ENCODE data around the gene MYH3.

Gene MYH3

DNA sequence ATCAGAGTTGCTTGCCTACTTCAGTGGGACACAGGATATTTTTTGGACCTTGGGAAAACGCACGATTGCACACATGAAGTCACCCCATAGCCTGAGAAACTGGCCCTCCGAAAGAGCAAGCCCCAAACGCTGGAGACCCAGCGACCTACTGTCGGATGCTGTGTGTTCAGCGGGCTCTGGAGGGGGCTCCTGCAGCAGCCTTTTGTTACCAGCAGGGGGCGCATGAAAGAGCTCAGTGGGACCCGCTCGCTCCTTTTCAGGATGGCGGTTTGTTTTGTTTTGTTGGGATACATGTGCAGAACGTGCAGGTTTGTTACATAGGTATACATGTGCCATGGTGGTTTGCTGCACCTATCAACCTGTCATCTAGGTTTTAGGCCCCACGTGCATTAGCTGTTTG lies 28.4 kb downstream of the MYH3 start:
- Histone ChIP-seq H3K4me3 (ENCODE audit: extremely low read depth, insufficient read depth, low read length, poor library complexity, severe bottlenecking) (no peak overlapping the region), H3K36me3 (ENCODE audit: control insufficient read depth, insufficient read depth, low read length) (no peaks in the 10 kb centered on the region), H3K27ac (ENCODE audit: low read depth, low read length, severe bottlenecking) (no peak overlapping the region), H3K4me1 (ENCODE audit: control insufficient read depth, insufficient read depth, low read length, poor library complexity, severe bottlenecking) (no peaks in the 10 kb centered on the region), H3K9me3 (ENCODE audit: control insufficient read depth, low read length) (no peaks in the 10 kb centered on the region)
- 72 to 77% methylated on average over 10 to 12 of the region's 13 CpGs for WGBS, 2 experiments (ENCODE audit: insufficient coverage in 2 of 2)

DNA sequence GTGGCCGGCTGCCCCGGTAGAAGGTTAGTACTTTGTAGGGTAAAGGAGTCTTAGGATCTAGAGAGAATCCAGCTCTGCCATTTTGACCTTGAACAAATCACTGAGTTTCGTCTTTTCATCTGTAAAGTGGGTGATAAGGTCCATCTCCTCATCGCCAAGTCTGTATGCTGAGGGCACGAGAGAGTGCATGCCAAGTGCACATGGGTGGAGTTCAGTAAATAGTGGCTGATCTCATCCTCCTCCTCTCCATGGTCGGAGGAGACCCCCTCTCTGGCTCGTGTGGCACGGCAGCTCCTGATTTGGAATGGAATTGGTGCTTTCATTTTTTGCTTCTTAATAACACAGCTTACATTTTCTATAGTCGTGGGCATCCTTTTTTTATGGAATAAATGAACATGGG lies 30.7 kb downstream of the MYH3 start:
- Histone ChIP-seq H3K36me3 (ENCODE audit: control insufficient read depth, insufficient read depth, low read length) (no peaks in the 10 kb centered on the region), H3K4me3 (ENCODE audit: extremely low read depth, insufficient read depth, low read length, poor library complexity, severe bottlenecking) (no peak overlapping the region), H3K9me3 (ENCODE audit: control insufficient read depth, low read length) (no peaks in the 10 kb centered on the region), H3K4me1 (ENCODE audit: control insufficient read depth, insufficient read depth, low read length, poor library complexity, severe bottlenecking) (no peaks in the 10 kb centered on the region), H3K27ac (ENCODE audit: low read depth, low read length, severe bottlenecking) (no peak overlapping the region)
- 90 to 96% methylated on average over 4 of the region's 9 CpGs for WGBS, 2 experiments (ENCODE audit: insufficient coverage in 2 of 2)

DNA sequence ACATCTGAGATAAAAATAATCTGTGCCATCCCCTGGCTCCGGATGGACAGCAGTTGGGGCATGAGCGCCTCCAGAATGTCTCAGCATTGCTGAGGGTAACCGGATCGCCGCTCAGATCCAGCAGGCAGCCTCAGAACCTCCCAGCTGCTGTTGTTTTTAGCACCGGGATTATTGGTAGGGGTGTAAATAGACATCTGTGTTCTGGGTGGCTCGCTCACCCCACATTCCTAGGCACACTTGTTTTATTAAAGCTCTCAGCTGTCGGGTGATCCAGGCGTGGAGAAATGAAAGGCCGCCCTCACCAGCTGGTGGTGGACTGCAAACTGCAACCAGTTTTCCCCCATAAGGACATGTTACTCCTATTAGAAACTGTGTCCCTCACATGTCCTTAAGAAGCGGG lies 32.1 kb downstream of the MYH3 start:
- Histone ChIP-seq H3K27ac (ENCODE audit: low read depth, low read length, severe bottlenecking) (no peak overlapping the region), H3K9me3 (ENCODE audit: control insufficient read depth, low read length) (no peaks in the 10 kb centered on the region), H3K4me1 (ENCODE audit: control insufficient read depth, insufficient read depth, low read length, poor library complexity, severe bottlenecking) (no peaks in the 10 kb centered on the region), H3K4me3 (ENCODE audit: extremely low read depth, insufficient read depth, low read length, poor library complexity, severe bottlenecking) (no peak overlapping the region), H3K36me3 (ENCODE audit: control insufficient read depth, insufficient read depth, low read length) (no peaks in the 10 kb centered on the region)
- 89 to 91% methylated on average over 8 to 9 of the region's 11 CpGs for WGBS, 2 experiments (ENCODE audit: insufficient coverage in 2 of 2)

DNA sequence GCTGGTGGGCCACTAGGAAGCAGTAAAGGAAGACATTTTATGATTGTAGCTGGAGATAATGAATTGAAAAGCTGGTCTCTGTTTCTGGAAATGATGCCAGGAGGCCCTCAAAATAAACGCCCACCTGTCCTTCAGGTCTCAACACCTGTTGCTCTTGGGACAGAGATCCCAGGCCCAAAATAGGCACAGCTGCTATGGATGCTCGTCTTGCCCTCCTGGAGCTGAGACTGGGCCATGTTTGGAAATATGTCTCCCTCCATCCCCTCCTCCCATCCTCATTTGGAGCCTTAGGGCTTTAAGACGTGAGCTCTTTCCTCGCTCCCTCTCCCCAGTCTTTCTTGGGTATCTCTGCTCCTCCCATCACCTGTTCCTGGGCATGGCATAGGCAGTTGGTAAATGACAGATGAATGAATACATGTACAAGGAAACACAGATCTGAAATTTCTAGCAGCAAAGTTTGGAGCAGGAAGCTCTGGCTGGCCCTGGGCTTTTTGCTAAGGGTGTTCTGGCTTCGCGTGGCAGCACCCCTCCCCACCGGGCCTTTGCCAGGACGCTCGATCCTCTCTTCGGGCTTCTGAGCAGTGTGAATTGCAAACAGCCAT lies 33.3 kb downstream of the MYH3 start:
- 91 to 97% methylated on average over 8 of the region's 10 CpGs for WGBS, 2 experiments (ENCODE audit: insufficient coverage in 2 of 2)
- H3K36me3 ChIP-seq (ENCODE audit: control insufficient read depth, insufficient read depth, low read length) = no peaks in the 10 kb centered on the region
- H3K4me1 ChIP-seq (ENCODE audit: control insufficient read depth, insufficient read depth, low read length, poor library complexity, severe bottlenecking) = no peaks in the 10 kb centered on the region
- H3K4me3 ChIP-seq (ENCODE audit: extremely low read depth, insufficient read depth, low read length, poor library complexity, severe bottlenecking) = no peak overlapping the region
- no peak overlapping the region for H3K27ac ChIP-seq (ENCODE audit: low read depth, low read length, severe bottlenecking)
- no peaks in the 10 kb centered on the region for H3K9me3 ChIP-seq (ENCODE audit: control insufficient read depth, low read length)

DNA sequence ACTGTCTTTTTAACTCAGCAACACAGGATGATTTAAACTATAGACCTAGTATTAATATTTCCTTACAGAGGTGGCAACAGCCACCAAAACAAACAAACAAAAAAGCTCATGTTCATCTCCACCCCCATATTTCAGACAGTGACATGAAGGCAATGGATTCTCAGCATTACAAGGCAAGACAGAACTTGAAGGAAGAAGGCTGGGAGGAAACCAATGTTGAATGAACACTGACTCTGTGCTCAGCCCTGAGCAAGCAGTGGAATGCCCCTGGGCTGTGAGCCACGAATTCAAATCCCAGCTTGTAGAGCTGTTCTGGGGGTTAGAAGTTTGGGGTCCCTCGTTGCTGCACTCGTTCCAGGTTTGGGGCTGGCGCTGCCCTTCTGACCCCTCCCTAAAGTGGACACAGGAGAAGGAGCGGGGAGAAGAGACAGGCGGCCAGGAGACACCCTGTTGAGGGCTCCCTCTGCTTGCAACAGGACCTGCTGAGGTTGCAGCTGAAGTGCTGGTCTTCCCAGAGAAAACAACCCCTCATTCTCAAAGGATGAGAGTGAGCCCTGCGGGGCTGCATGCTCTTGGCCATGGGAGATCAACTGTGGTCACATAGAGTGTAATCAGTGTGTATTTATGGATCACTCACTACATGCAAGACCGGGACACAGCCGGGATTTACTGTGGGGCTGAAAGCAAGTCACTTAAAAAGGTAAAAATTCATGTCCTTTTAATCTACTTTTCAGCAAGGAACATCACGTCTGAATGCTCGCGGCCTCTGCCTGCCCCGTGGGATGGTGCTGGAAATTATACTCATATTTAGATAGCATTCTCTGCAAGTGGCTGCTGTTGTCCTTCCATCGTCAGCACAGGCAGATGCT lies 34.3 kb downstream of the MYH3 start:
- H3K27ac ChIP-seq (ENCODE audit: low read depth, low read length, severe bottlenecking) = no peak overlapping the region
- H3K9me3 ChIP-seq (ENCODE audit: control insufficient read depth, low read length) = no peaks in the 10 kb centered on the region
- H3K4me3 ChIP-seq (ENCODE audit: extremely low read depth, insufficient read depth, low read length, poor library complexity, severe bottlenecking) = no peak overlapping the region
- 83 to 90% methylated on average over 8 to 10 of the region's 14 CpGs for WGBS, 2 experiments (ENCODE audit: insufficient coverage in 2 of 2)
- H3K36me3 ChIP-seq (ENCODE audit: control insufficient read depth, insufficient read depth, low read length) = no peaks in the 10 kb centered on the region
- no peaks in the 10 kb centered on the region for H3K4me1 ChIP-seq (ENCODE audit: control insufficient read depth, insufficient read depth, low read length, poor library complexity, severe bottlenecking)

DNA sequence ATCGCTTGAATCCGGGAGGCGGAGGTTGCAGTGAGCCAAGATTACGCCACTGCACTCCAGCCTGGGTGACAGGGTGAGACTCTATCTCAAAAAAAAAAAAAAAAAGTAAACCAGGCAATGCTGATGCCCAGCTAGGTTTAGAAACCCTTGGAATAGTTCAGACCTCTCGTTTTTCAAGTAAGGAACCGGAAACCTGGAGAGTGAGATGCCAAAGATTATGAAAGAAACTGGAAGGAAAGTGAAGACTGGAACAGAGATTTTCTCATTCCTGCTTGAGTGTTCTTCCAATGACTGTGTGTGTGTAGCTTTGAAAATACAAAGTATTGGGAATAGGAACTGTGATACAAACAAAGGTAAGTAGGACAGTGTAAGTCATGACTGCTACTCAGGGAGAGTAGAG lies 35.7 kb downstream of the MYH3 start:
- no peaks in the 10 kb centered on the region for H3K4me1 ChIP-seq (ENCODE audit: control insufficient read depth, insufficient read depth, low read length, poor library complexity, severe bottlenecking)
- WGBS, 2 experiments (ENCODE audit: insufficient coverage in 2 of 2) = 94 to 95% methylated on average over 5 to 6 of the region's 6 CpGs
- H3K36me3 ChIP-seq (ENCODE audit: control insufficient read depth, insufficient read depth, low read length) = no peaks in the 10 kb centered on the region
- H3K27ac ChIP-seq (ENCODE audit: low read depth, low read length, severe bottlenecking) = no peak overlapping the region
- no peaks in the 10 kb centered on the region for H3K9me3 ChIP-seq (ENCODE audit: control insufficient read depth, low read length)
- H3K4me3 ChIP-seq (ENCODE audit: extremely low read depth, insufficient read depth, low read length, poor library complexity, severe bottlenecking) = no peak overlapping the region

DNA sequence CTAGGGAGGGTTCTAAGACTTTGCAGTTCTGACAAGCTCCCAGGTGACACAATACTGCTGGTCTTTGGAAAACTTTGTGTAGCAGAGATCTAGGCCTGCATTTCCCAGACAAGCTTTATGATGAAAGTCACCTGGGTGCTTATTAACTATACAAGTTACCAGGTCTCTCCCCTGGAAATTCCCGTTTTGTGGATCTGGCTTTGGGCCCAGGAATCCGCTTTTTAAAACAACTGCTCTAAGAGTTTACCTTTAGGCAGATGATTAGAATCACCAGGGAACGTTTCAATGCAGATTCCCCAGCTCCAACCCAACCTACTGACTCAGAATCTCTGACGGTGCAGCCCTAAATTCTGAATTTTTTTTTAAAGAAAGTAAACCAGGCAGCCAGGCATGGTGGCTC lies 36.3 kb downstream of the MYH3 start:
- 70 to 92% methylated on average over 4 of the region's 4 CpGs for WGBS, 2 experiments (ENCODE audit: insufficient coverage in 2 of 2)
- Histone ChIP-seq H3K9me3 (ENCODE audit: control insufficient read depth, low read length) (no peaks in the 10 kb centered on the region), H3K4me1 (ENCODE audit: control insufficient read depth, insufficient read depth, low read length, poor library complexity, severe bottlenecking) (no peaks in the 10 kb centered on the region), H3K4me3 (ENCODE audit: extremely low read depth, insufficient read depth, low read length, poor library complexity, severe bottlenecking) (no peak overlapping the region), H3K36me3 (ENCODE audit: control insufficient read depth, insufficient read depth, low read length) (no peaks in the 10 kb centered on the region), H3K27ac (ENCODE audit: low read depth, low read length, severe bottlenecking) (no peak overlapping the region)

DNA sequence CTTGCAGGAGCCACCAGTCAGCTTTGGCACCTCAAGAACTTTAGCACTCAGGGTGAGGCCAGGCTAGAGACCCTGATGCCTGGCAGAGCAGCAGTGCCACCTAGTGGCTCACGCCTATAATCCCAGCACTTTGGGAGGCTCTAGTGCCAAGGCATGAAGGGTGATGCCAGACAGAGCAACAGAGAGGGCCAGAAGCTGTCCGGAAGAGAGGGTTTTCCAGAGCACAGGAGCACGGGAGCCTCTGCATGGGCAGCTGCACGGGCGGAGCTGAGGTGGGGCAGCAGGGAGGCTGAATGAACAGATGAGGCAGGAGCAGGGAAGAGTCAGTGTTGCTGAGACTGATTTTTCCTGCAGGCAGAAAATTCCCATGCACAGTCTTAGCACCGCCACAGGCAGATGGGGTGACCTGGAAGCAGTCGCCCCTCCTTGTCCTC lies 38.9 kb downstream of the MYH3 start:
- H3K9me3 ChIP-seq (ENCODE audit: control insufficient read depth, low read length) = no peaks in the 10 kb centered on the region
- 30 to 43% methylated on average over 7 of the region's 7 CpGs for WGBS, 2 experiments (ENCODE audit: insufficient coverage in 2 of 2)
- H3K36me3 ChIP-seq (ENCODE audit: control insufficient read depth, insufficient read depth, low read length) = no peaks in the 10 kb centered on the region
- peaks cover 9% of the 10 kb centered on the region for H3K4me1 ChIP-seq (ENCODE audit: control insufficient read depth, insufficient read depth, low read length, poor library complexity, severe bottlenecking)
- no peak overlapping the region for H3K4me3 ChIP-seq (ENCODE audit: extremely low read depth, insufficient read depth, low read length, poor library complexity, severe bottlenecking)
- H3K27ac ChIP-seq (ENCODE audit: low read depth, low read length, severe bottlenecking) = no peak overlapping the region

DNA sequence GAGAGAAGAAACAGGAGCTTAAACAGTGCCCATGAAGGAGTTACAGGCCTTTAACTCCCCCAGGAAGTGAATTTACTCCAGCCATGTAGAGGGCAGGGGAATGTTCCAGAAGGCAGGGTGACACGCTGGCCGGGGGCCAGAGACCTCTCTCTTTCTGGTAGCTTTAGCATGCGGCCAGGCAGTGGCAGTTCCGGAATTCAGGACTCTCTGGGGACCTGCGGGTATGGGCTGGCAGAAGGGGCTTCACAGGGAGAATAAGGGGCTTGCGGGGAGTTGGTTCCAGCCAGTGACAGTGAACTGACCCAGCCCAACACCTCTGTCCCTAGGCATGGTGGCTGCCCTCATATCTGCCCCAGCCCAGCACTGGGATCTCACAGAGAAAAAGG lies 40.0 kb downstream of the MYH3 start:
- no peak overlapping the region for H3K4me3 ChIP-seq (ENCODE audit: extremely low read depth, insufficient read depth, low read length, poor library complexity, severe bottlenecking)
- peaks cover 9% of the 10 kb centered on the region for H3K4me1 ChIP-seq (ENCODE audit: control insufficient read depth, insufficient read depth, low read length, poor library complexity, severe bottlenecking)
- H3K9me3 ChIP-seq (ENCODE audit: control insufficient read depth, low read length) = no peaks in the 10 kb centered on the region
- no peak overlapping the region for H3K27ac ChIP-seq (ENCODE audit: low read depth, low read length, severe bottlenecking)
- WGBS, 2 experiments (ENCODE audit: insufficient coverage in 2 of 2) = 96 to 100% methylated on average over 1 to 4 of the region's 6 CpGs
- H3K36me3 ChIP-seq (ENCODE audit: control insufficient read depth, insufficient read depth, low read length) = no peaks in the 10 kb centered on the region

DNA sequence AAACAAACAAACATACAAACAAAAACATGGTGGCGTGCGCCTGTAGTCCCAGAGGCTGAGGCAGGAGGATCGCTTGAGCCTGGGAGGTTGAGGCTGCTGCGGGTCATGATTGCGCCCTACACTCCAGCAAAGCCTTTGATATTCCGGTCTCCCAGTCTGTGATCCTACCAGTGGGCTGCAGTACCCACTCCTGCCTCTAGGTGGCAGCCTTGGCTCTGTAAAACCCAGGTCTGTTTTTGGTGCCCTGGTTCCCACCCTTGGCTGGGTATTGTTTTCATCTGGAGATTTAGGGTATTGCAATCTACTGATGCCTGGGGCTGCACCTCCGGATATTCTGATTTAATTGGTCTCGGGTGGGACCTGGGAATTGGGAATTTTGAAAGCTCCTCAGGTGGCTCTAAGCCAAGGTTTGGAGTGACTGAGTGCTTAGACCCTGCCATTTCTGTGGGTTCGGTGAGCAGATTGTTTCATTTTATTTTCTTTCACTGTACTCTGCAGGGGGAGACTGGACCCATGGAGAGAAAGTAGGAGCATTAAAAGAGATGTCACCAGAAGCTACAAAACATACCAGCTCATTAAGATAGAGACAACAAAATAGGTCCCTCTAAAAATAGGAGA lies 40.5 kb downstream of the MYH3 start:
- Histone ChIP-seq H3K4me3 (ENCODE audit: extremely low read depth, insufficient read depth, low read length, poor library complexity, severe bottlenecking) (no peak overlapping the region), H3K27ac (ENCODE audit: low read depth, low read length, severe bottlenecking) (no peak overlapping the region), H3K4me1 (ENCODE audit: control insufficient read depth, insufficient read depth, low read length, poor library complexity, severe bottlenecking) (peaks cover 9% of the 10 kb centered on the region), H3K9me3 (ENCODE audit: control insufficient read depth, low read length) (no peaks in the 10 kb centered on the region), H3K36me3 (ENCODE audit: control insufficient read depth, insufficient read depth, low read length) (no peaks in the 10 kb centered on the region)
- WGBS, 2 experiments (ENCODE audit: insufficient coverage in 2 of 2) = 43 to 45% methylated on average over 8 of the region's 9 CpGs
